HG02759 (cell line): ENCODE results near the gene SLC17A4.

ENCODE experiments used
- ATAC-seq: cut with Tn5 transposase; IDR thresholded peaks from one replicate; pipeline ENCODE4 v1.9.1; 2021; ENCODE audit warnings: mild to moderate bottlenecking, moderate library complexity; ENCODE audit not compliant: unreplicated experiment

SLC17A4 gene

GRCh38 chr6:25804804-25805203 lies 50.3 kb downstream of the SLC17A4 start:
- no peak for ATAC-seq

GRCh38 chr6:25815194-25815593 lies 60.7 kb downstream of the SLC17A4 start:
- ATAC-seq, result no peak

GRCh38 chr6:25816252-25816651 lies 61.7 kb downstream of the SLC17A4 start:
- ATAC-seq, result no peak

- ATAC-seq, result no peak
These were observed 66.8 kb downstream of the SLC17A4 start for GRCh38 chr6:25821341-25821740.

GRCh38 chr6:25829375-25829774 lies 74.8 kb downstream of the SLC17A4 start:
- peak; percentile 65 for ATAC-seq

- no peak for ATAC-seq
These were observed 75.9 kb downstream of the SLC17A4 start for GRCh38 chr6:25830458-25830857.
